Dedifferentiated amniotic fluid mesenchymal stem cell (primary cell): ENCODE results near the gene STAP1.

Source experiments
- DNase-seq: peaks from one replicate; pipeline ENCODE4 v3.0.0-alpha.2; 2016; ENCODE audit errors: extremely low spot score

The STAP1 gene

DNA sequence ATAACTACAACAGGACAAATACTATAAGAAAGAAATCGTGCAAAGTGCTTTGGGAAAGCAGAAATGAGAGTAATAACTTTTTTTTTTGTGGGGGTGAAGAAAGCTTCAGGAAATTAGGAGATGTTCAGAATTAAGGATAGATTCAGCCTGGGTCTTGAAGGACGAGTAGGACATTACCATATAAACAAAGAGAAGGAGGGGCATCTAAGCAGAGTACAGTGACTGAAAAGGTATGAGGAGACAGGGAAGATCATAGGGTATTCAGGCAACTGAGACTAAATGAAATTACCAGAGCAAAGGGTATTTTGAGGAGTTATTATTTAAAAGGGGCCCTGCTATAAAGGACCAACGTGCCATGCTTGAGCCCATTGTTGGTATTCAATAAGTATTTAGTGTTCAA lies 3.1 kb upstream of the STAP1 start:
- no peak for DNase-seq

GRCh38 chr4:67556436-67556835 lies 2.1 kb upstream of the STAP1 start:
- no peak for DNase-seq

- DNase-seq: no peak
Measured at GRCh38 chr4:67565284-67565683, 6.8 kb downstream of the STAP1 start.

DNA sequence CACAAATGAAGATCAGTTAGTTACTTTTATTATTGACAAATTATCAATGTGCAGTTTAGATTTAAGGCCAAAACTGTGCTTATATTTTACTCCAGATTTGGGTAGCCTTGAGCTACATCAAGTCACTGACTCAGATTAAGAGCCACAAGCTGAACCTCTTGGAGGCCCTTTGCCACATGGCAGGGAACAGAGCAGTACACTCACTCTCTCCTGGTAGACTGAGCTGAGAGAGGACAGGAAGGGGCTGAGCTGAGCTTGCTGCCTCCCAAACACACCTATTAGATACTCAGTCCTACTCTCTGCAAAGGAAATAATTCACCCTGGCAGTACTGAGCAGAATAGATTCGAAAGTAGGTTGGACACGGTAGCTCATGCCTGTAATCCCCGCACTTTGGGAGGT lies 7.8 kb downstream of the STAP1 start:
- no peak for DNase-seq

DNA sequence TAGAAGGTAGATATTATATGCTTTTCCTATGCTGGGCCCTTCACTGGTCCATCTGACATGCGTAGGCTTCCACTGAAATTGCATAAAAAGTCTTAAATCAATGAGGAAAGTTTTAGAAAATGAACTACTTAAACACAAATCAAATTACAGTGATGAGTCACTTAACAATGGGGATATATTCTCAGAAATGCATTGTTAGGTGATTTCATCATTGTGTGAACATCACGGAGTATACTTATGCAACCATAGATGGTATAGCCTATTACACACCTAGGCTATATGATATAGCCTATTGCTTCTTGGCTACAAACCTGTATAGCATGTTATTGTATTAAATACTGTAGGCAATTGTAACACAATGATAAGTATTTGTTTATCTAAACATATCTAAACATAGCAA lies 10.3 kb downstream of the STAP1 start:
- DNase-seq: no peak

GRCh38 chr4:67570537-67570936 lies 12.0 kb downstream of the STAP1 start:
- no peak for DNase-seq

- no peak for DNase-seq
Measured at GRCh38 chr4:67571975-67572374, 13.4 kb downstream of the STAP1 start.

DNA sequence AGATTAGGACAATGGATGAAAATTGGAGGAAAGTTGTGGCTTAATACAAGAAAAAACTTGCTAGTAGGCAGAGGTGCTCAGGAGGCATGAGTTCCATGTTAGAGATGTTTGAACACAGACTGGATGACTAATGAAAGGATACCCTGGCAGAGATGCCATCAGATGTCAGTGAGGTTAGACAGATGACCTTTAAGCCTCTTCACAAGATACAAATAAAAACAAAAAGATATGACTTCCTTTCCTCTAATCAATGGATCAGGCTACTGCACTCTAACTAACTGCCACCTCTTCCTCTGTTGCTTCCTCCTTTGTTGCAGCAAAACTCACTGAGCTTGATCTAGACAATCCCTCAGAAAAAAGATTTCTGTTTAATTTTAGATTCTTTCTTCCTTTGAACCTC lies 14.7 kb downstream of the STAP1 start:
- no peak for DNase-seq

GRCh38 chr4:67575232-67576058 lies 16.9 kb downstream of the STAP1 start:
- no peak for DNase-seq

GRCh38 chr4:67576059-67576466 lies 17.5 kb downstream of the STAP1 start:
- no peak for DNase-seq

DNA sequence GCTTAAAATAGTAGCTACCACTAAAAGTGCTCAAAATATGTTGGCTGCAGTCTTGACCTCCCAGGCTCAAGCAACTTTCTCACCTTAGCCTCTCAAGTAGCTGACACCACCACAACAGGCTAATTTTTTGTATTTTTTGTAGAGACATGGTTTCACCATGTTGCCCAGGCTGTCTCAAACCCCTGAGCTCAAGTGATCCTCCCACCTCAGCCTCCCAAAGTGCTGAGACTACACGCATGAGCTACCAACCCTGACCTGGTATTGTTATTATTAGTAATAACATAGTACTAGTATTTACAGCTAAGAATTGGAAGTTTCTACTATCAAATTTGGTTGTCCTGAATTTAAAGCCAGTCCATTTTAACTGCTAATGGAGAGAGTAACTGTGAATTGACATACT lies 18.0 kb downstream of the STAP1 start:
- no peak for DNase-seq

GRCh38 chr4:67580577-67580976 lies 22.1 kb downstream of the STAP1 start:
- DNase-seq: no peak

DNA sequence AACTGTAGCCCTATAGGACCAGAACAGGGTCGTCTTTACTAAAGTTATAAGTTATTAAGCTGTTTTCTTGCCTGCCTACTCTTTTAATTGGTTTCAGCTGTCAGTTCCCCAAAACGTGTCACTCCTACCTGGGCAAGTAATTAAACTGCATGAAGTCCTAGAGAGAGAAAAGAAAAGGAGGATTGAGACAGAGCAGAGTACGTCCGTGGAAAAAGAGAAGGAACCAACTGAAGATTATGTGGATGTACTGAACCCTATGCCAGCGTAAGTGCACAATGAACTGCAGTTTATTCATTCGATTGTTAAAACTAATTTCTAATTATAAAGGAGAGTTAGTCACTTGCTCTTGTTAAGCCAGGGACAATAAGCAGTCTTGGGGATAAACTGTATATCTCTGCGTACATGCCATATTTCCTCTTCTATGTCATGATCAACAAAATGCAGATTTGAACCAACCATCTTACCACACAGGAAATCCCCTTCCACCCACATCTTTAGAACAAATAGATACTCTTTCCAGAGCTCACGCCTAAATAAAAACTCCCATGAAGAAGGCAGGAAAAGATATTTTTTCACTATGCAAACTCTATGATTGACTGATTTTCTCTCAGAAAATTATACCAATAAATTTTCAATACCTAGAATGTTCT lies 22.8 kb downstream of the STAP1 start:
- DNase-seq: no peak

DNA sequence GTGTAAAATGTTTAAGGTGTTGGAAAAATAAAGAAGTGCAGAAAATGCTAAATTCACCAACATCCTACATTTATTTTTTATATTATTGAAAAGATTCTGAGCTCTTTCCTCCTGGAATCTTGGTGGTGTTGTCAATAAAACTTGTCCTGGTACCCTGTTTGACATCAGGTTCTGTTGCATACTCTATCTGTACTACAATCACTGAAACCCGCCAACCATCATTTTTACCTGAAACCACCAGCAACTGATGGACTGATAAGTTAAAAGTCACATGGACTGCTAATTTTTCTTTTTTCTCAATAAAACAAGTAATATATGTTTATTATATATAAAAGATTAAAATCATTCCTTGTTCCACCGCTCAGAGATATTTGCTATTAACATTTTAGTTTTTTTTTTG lies 23.4 kb downstream of the STAP1 start:
- no peak for DNase-seq

GRCh38 chr4:67584496-67584895 lies 26.0 kb downstream of the STAP1 start:
- no peak for DNase-seq

- no peak for DNase-seq
Measured at GRCh38 chr4:67587156-67587555, 28.6 kb downstream of the STAP1 start.

DNA sequence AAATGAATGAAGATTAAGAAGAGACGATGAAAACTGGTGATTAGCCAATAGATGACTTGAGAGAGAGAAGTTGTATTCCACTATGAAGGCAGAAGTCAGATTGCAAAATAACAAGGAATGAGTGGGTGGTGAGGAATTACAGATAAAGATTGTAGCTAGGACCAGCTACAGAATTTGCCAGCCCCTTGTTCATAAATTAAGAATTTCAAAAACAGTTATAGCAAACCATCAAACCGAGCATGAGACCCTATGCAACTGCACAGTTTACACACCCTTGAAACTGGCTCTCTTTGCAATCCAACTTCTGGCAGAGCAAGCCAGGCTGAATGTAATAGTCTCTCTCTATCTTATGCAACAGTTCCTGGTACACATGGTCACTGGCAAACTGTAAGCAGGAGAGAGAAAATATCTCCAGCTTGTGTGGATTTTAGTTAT lies 35.2 kb downstream of the STAP1 start:
- no peak for DNase-seq

DNA sequence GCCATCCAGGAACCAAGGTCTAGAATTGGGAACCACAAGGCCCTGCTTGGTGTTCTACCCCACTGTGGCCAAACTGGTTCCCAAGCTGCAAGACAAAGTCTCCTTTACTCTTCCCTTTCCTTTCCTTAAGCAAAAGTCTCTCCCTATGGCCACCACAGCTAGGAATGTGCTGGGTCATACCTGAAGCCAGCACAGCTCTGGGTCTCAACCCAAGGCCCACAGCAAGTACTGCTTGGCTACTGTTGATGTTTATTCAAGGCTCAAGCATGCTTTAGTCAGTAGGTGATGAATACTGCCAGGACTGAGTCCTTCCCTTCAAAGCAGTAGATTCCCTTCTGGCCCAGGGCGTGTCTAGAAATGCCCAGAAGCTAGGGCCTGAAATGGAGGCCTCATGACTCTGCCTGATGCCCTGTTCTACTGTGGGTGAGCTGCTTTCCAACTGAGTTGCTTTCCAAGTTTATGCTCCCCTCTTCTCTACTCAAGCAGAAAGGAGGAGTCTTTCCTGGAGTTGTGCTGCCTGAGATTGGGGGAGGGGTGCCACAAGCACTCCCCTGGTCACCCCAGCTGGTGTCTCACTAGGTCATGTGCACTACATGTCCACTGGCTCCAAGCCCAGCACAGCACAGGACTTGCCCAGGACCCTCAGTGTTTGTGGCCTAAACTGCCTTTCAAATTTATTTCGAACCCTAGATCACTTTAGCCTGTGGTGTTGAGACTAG lies 44.9 kb downstream of the STAP1 start:
- no peak for DNase-seq

- no peak for DNase-seq
Measured at GRCh38 chr4:67604029-67604381, 45.5 kb downstream of the STAP1 start.

DNA sequence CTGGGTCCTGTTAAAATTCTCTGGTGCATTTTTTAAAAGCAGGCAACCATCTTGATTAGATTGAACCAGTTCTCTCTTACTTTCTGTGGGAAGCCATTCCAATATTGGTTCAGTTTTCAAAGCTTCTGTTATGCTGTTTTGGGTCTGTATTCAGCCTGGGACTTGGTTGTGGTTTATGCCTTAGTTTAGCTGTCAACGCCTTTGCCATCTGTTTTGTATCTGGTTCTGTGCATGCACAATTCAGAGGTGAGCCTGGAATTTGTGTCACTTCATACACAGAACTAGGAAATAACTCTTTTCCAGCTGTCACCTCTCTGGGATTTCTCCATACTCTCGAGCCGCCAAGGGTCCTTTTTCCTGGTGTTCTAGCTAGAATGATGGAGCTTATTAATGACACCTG lies 46.2 kb downstream of the STAP1 start:
- DNase-seq: no peak

DNA sequence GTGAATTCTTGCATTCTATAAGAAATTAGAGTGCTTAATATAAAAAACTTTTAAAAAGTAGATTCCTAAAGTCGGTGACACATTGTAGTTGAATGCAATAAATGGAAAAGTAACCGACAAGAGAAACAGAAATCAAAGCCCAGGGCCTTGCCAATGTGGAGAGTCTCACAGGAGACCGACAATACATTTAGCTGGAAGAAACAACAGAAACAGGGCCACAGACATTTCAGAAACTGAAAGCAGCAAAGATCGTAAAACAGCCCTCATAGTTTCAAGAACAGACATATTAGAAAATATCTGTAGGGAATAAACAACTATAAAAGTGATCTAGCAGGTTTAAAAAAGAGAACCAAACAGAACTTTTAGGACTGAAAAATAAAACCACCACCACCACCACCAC lies 49.5 kb downstream of the STAP1 start:
- no peak for DNase-seq

DNA sequence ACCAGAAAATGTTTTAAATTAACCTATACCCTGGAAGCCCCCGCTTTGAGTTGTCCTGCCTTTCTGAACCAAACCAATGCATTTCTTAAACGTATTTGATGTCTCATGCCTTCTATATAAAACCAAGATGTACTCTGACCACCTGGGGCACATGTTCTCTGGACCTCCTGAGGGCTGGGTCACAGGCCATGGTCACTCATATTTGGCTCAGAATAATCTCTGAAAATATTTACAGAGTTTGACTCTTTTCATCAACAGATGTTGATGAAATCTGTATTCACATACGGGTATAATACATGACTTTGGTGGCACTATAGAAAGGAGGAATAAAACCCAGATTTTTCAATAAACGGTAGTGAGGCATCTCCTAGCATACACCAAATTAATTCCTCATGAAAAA lies 55.7 kb downstream of the STAP1 start:
- DNase-seq: no peak

GRCh38 chr4:67615119-67615518 lies 56.6 kb downstream of the STAP1 start:
- DNase-seq: no peak
